ENCODE results near the gene ABCA4.

DNA sequence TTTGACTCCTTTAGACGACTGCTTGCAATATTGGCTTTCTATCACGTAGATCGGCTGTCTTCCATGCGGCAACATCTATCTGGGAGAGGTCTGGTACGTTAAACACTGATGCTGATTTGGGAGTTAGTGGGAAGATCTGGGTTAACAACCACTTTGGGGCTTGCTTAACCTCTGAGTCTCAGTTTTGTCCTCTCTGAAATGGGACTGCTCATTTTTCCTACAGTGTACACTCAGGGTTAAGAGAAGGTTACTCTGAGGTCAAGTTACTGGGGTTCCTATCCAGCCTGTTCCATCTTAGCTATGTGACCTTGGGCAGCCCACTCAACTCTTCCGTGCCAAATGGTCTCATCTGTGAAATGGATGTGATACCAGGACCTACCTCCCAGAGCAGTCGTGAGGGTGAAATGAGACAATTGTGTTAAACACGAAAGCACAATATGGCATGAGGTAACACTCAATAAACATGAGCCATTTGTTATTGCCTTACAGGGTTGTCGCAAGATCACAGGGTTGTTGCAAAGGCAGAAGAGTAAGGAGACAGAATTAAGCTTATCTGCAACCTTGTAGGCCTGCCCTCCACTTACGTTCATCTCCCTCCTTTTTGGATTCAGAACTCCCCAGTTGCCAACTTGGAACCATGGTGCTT lies 5.6 kb downstream of the ABCA4 start:
- TF ChIP-seq FOS (IDR thresholded peaks at IDR 0.05; ENCODE audit: borderline replicate concordance, insufficient read depth, low read length) (no peak), JUN (IDR thresholded peaks at IDR 0.05; ENCODE audit: borderline replicate concordance, insufficient read depth, insufficient read length, low read depth) (no peak), CTCF (IDR thresholded peaks at IDR 0.05; ENCODE audit: extremely low read depth in 1 of 2, insufficient read depth in 1 of 2, low read depth in 1 of 2, low read length in 2 of 2) (no peak), POLR2AphosphoS5 (IDR thresholded peaks at IDR 0.05; ENCODE audit: insufficient read depth, low read depth, low read length) (no peak), MYC (IDR thresholded peaks at IDR 0.05; ENCODE audit: low read depth, low read length) (no peak), POLR2A (IDR thresholded peaks at IDR 0.05; ENCODE audit: low read depth, low read length) (no peak), EZH2 (IDR thresholded peaks at IDR 0.05; ENCODE audit: borderline replicate concordance, low read depth, low read length, severe bottlenecking) (no peak)

Data from endothelial cell of umbilical vein (primary cell).